Right cardiac atrium (tissue), 5 donors: Measurements from ENCODE around the gene SHISA5. TPM values are rescaled to one million over a fixed set of nuclear protein-coding genes. Genes with fewer than 3 reads are reported as not detected.
A peak's percentile ranks its signal among the peaks of the same experiment; 100 is the strongest.

ENCODE experiments used
- ATAC-seq, 2 donors: fragments of 200-7000 bp; cut with Tn5 transposase; one replicate each; pipeline versions ENCODE4 v1.8.0 to v1.9.1; 2020; ENCODE audit warnings: moderate library complexity in 2 of 2, mild to moderate bottlenecking in 1 of 2
- DNase-seq, 3 donors: peaks; one replicate each; pipeline ENCODE4 v3.0.0-alpha.2; 2020
- H3K27ac ChIP-seq: one replicate; pipeline ENCODE4 v1.5.1; 2013; ENCODE audit warnings: mild to moderate bottlenecking, low read length, control low read depth, moderate library complexity
- H3K27me3 ChIP-seq: one replicate; pipeline ENCODE4 v1.6.1; 2013; ENCODE audit not compliant: control insufficient read depth, insufficient read depth
- H3K4me1 ChIP-seq: one replicate; pipeline ENCODE4 v1.6.1; 2013; ENCODE audit warnings: low read length; ENCODE audit not compliant: control insufficient read depth, insufficient read depth
- H3K4me3 ChIP-seq: one replicate; pipeline ENCODE4 v1.5.1; 2013; ENCODE audit warnings: low read length, control low read depth
- H3K9me3 ChIP-seq: one replicate; pipeline ENCODE4 v1.6.1; 2013; ENCODE audit warnings: low read length; ENCODE audit not compliant: control insufficient read depth
- WGBS: extraction: QIAGEN DNeasy Blood & Tissue Kit; methylation state at CpG from one replicate; pipeline ENCODE4 v1.1.7; 2013; 5-methylcytosine and 5-hydroxymethylcytosine counted together
- intact Hi-C, 4 donors: fragments of 100-400 bp; cut with DNase I; formaldehyde crosslinking; loops; one replicate each; pipeline versions ENCODE4 v1.11.0 to v1.14.0; 2022 to 2023
- polyA plus RNA-seq: library from polyadenylated mRNA; stranded (reverse); fragments of 200-250 nt; gene quantifications from one replicate; pipeline ENCODE4 v1.2.3, GENCODE V29; 2013
- total RNA-seq, 4 donors: library from RNA; stranded (reverse); fragmentation: NEBNext Ultra II Directional; extraction: Animal tissue kit (Norgen Biotek cat#: 25700); gene quantifications; one replicate each; pipeline ENCODE4 v1.2.1, GENCODE V29; 2021
- donor health status: healthy with polysubstance abuse.
- donor health status: DM: no; HTN: yes; CAD: no.
- donor health status: DM: no; HTN: no; CAD: no.
- donor health status: DM: no; HTN: yes; CAD: no; lungs with severe emphysema.
- donor health status: DM: yes; HTN: yes; CAD: no.

The SHISA5 gene
- total and polyA plus RNA-seq, 5 donors: 57.0 to 93.1 (median 74.4) TPM

GRCh38 chr3:48521635-48522034 is 17.7 kb upstream of the SHISA5 start:
- 94% methylated on average over 6 of the region's 6 CpGs for WGBS
- H3K4me1 ChIP-seq: no peaks in the 10 kb centered on the region
- intact Hi-C loops: no loop called here
- DNase-seq (no peak), ATAC-seq (no peak)
- no peaks in the 10 kb centered on the region for H3K27me3 ChIP-seq
- H3K4me3 ChIP-seq: no peak overlapping the region
- no peaks in the 10 kb centered on the region for H3K9me3 ChIP-seq
- no peak overlapping the region for H3K27ac ChIP-seq

GRCh38 chr3:48519277-48519643 is 15.3 kb upstream of the SHISA5 start:
- 96% methylated on average over 9 of the region's 9 CpGs for WGBS
- intact Hi-C loops: no loop called here
- ATAC-seq: no peak

GRCh38 chr3:48518638-48519276 is 14.8 kb upstream of the SHISA5 start:
- Histone ChIP-seq H3K9me3 (no peaks in the 10 kb centered on the region), H3K27me3 (no peaks in the 10 kb centered on the region), H3K4me3 (no peak overlapping the region), H3K4me1 (no peaks in the 10 kb centered on the region), H3K27ac (no peak overlapping the region)
- intact Hi-C loops: no loop called here
- no peak for ATAC-seq
- no peak for DNase-seq
- WGBS: 79% methylated on average over 12 of the region's 12 CpGs

More at GRCh38 chr3:48519277-48519643, 15.3 kb upstream of the SHISA5 start:
- no peak overlapping the region for H3K4me3 ChIP-seq
- no peaks in the 10 kb centered on the region for H3K4me1 ChIP-seq
- no peaks in the 10 kb centered on the region for H3K27me3 ChIP-seq
- H3K27ac ChIP-seq: no peak overlapping the region
- no peak for DNase-seq
- no peaks in the 10 kb centered on the region for H3K9me3 ChIP-seq

GRCh38 chr3:48518069-48518468 is 14.1 kb upstream of the SHISA5 start:
- ATAC-seq (no peak), DNase-seq (no peak)
- Histone ChIP-seq H3K4me3 (no peak overlapping the region), H3K4me1 (no peaks in the 10 kb centered on the region), H3K27me3 (no peaks in the 10 kb centered on the region), H3K27ac (no peak overlapping the region), H3K9me3 (no peaks in the 10 kb centered on the region)
- intact Hi-C loops: no loop called here
- 91% methylated on average over 6 of the region's 6 CpGs for WGBS

GRCh38 chr3:48516571-48516970 is 12.6 kb upstream of the SHISA5 start:
- Histone ChIP-seq H3K4me1 (no peaks in the 10 kb centered on the region), H3K27me3 (no peaks in the 10 kb centered on the region), H3K4me3 (no peak overlapping the region), H3K9me3 (no peaks in the 10 kb centered on the region), H3K27ac (no peak overlapping the region)
- intact Hi-C loops: no loop called here
- no peak for ATAC-seq
- peak in 1 of 3 donors; percentile 51 for DNase-seq
- 78% methylated on average over 8 of the region's 8 CpGs for WGBS

- no peak for DNase-seq
- Histone ChIP-seq H3K27ac (no peak overlapping the region), H3K4me1 (no peaks in the 10 kb centered on the region), H3K9me3 (no peaks in the 10 kb centered on the region), H3K4me3 (no peak overlapping the region), H3K27me3 (no peaks in the 10 kb centered on the region)
- intact Hi-C loops: no loop called here
- no peak for ATAC-seq
- WGBS: 87% methylated on average over 8 of the region's 8 CpGs
Observed at GRCh38 chr3:48514431-48515227, 10.7 kb upstream of the SHISA5 start.

- Histone ChIP-seq H3K4me3 (no peak overlapping the region), H3K9me3 (no peaks in the 10 kb centered on the region), H3K27me3 (no peaks in the 10 kb centered on the region), H3K27ac (no peak overlapping the region), H3K4me1 (no peaks in the 10 kb centered on the region)
- ATAC-seq (no peak), DNase-seq (no peak)
- intact Hi-C loops: no loop called here
- 91% methylated on average over 4 of the region's 4 CpGs for WGBS
Observed at GRCh38 chr3:48511551-48511950, 7.6 kb upstream of the SHISA5 start.

GRCh38 chr3:48507256-48508061 is 3.5 kb upstream of the SHISA5 start:
- Histone ChIP-seq H3K9me3 (no peaks in the 10 kb centered on the region), H3K4me1 (peaks cover 6% of the 10 kb centered on the region), H3K27me3 (no peaks in the 10 kb centered on the region), H3K27ac (no peak overlapping the region), H3K4me3 (no peak overlapping the region)
- WGBS: 48% methylated on average over 10 of the region's 10 CpGs
- peak; percentile 34 to 74 (median 65) for DNase-seq
- intact Hi-C loops: no loop called here
- ATAC-seq: no peak

GRCh38 chr3:48505968-48506504 is 2.1 kb upstream of the SHISA5 start:
- DNase-seq (no peak), ATAC-seq (no peak)
- no peak overlapping the region for H3K27ac ChIP-seq
- H3K4me3 ChIP-seq: no peak overlapping the region
- intact Hi-C loops: no loop called here
- peaks cover 6% of the 10 kb centered on the region for H3K4me1 ChIP-seq
- 98% methylated on average over 6 of the region's 6 CpGs for WGBS
- H3K9me3 ChIP-seq: no peaks in the 10 kb centered on the region
- no peaks in the 10 kb centered on the region for H3K27me3 ChIP-seq

GRCh38 chr3:48505146-48505545 is 1.2 kb upstream of the SHISA5 start:
- no peaks in the 10 kb centered on the region for H3K9me3 ChIP-seq
- H3K27me3 ChIP-seq: no peaks in the 10 kb centered on the region
- H3K4me1 ChIP-seq: peaks cover 6% of the 10 kb centered on the region
- DNase-seq: no peak
- intact Hi-C loops: no loop called here
- peak overlapping the region; percentile 39 for H3K27ac ChIP-seq
- no peak for ATAC-seq
- WGBS: 79% methylated on average over 2 of the region's 2 CpGs
- H3K4me3 ChIP-seq: no peak overlapping the region
